ENCODE measurements around the gene BEGAIN. TPM values are rescaled to one million over a fixed set of nuclear protein-coding genes. Genes with fewer than 3 reads are reported as not detected.

BEGAIN gene
- total and polyA plus RNA-seq, 2 of the 8 experiments (the other 6 are each of a cell fraction or from before 2014, with no cell fraction given) = 2.9 to 3.0 TPM

- TF ChIP-seq BACH1 (IDR thresholded peaks at IDR 0.05; ENCODE audit: low read length) (no peak), NANOG (IDR thresholded peaks at IDR 0.05; ENCODE audit: insufficient read depth, low read depth, low read length, poor library complexity, severe bottlenecking) (no peak)
These were observed 29.7 kb upstream of the BEGAIN start (continued) for GRCh38 chr14:100616854-100617409.

Measured in H1 (cell line).